NCI-H146 (cell line): ENCODE data around the gene ARCN1.

Experiments used
- DNase-seq: peaks from one replicate; lab custom pipeline; 2025; lab: John Stamatoyannopoulos, UW

The ARCN1 gene

GRCh38 chr11:118621784-118622375, 49.7 kb downstream of the ARCN1 start:
- DNase-seq: peak; percentile 36

- peak; percentile 90 for DNase-seq
Measured at GRCh38 chr11:118622376-118623268, 50.4 kb downstream of the ARCN1 start.

DNA sequence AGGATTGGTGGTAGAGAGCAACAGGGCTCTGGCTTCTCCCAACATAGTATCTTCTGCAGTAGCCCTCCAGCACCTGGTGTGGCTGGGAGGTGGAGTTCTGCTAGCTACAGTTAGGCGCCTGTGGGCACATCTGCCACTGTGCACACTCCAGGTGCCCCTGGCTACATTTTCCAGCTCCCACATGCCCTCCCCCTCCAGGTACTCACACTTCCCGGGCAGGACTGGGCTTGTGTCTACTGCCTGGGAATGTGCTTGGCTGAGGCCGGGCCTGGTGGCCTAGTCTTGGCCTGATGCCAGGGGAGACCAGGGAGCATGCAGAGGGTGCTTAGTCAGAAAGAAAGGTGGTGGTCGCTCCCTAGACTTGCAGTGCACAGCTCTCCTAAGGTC, 51.1 kb downstream of the ARCN1 start:
- peak; percentile 94 for DNase-seq

GRCh38 chr11:118625036-118625690, 53.0 kb downstream of the ARCN1 start:
- DNase-seq: no peak

- DNase-seq: peak; percentile 31
Measured at GRCh38 chr11:118625976-118626375, 53.8 kb downstream of the ARCN1 start.

DNA sequence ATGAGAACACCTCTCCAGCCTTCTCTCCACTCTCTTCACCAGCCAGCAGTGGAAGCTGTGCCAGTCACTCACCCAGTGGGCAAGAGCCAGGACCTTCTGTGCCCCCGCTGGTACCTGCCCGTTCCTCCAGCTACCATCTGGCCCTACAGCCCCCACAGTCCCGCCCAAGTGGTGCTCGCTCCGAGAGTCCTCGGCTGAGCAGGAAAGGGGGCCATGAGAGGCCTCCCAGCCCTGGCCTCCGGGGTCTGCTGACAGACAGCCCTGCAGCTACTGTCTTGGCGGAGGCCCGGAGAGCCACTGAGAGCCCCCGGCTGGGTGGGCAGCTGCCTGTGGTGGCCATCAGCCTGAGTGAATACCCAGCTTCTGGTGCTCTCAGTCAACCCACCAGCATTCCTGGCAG, 55.4 kb downstream of the ARCN1 start:
- DNase-seq: no peak

DNA sequence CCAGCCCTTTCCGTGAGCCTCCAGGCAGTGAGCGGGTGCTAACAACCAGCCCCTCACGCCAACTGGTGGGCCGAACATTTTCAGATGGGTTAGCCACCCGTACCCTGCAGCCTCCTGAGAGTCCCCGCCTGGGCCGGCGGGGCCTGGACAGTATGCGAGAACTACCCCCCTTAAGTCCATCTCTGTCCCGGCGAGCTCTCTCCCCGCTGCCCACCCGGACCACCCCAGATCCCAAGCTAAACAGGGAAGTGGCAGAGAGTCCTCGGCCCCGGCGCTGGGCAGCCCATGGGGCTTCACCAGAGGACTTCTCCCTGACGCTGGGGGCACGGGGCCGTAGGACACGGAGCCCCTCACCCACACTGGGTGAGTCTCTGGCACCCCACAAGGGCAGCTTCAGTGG, 55.8 kb downstream of the ARCN1 start:
- no peak for DNase-seq

DNA sequence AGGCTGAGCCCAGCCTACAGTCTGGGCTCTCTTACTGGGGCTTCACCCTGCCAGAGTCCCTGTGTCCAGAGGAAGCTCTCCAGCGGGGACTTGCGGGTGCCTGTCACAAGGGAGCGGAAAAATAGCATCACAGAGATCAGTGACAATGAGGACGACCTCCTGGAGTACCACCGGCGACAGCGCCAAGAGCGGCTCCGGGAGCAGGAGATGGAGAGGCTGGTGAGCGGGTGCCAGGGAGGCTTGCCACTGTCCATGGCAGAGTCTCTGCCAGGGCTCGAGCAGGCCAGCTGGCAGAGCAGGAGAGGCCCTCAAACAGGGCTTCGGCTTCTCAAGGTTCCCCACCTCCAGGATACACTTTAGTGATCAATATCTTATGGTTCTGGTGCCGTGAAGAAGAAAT, 56.2 kb downstream of the ARCN1 start:
- DNase-seq: no peak

DNA sequence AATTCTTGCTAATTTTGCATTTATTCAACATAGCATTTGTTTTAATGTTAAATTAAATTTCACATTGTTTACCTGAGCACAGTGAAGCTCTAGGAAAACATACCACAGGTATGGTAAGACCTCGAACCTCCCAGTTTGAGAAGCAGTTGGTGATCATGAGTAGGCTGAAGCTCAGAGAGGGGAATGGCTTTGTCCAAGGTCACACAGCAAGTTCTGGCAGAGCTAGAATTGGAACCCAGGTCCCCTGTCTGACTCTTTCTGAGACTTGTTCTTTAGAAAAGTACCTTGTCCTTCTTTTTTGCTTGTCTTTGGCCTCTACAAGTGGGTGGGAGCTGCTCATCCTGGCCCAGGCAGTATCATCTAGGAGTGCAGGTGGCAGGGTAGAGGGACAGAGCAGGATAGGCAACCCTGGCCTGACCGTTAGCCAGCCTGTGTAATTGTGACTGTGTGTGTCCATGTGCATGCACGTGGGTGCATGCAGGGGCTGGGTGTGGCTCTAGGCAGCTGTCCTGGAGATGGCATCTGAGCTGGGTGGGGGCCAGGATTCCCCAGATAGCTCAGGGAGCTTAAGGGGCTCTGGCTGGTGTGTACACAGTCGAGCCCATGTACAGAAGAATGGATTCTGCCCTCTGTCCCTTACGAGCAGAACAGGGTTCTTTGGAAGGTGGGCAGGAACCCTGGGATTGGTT, 56.8 kb downstream of the ARCN1 start:
- DNase-seq: no peak

GRCh38 chr11:118629761-118630661, 57.8 kb downstream of the ARCN1 start:
- DNase-seq: no peak

- no peak for DNase-seq
Measured at GRCh38 chr11:118631142-118631909, 59.1 kb downstream of the ARCN1 start.

DNA sequence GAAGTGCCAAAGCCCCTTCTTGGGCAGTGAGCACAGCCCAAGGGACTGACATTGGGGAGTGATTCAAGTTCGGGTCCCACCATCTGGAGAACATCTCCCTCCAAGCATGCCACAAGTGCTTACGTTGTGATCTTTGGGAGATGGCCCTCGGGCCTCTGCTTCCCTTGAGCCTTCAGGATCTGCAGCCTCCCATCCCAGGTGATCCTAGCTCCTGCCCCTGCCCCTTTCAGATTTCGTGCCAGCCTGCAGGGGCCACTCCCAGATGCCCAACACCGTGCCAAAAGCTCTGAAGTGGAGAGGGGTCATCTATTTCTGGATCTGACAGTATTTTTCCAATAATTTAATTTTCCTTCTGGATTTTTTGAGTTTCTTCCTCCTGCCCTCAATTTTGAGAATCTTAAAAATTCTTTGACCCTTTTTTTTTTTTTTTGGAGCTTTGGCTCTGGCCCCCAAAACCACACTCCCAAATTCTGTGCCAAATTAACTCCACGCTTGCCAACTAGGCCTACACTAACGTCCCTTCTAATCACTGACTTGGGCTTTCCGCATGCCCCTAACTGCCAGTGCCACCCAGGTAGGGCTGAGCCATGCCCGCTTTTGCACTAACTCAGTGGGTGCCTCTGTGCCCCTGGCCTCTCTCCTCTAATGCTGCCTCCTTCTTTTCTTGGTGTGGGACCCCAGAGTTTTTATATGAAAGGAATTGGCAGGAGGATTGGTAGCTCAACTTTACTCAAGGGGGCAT, 60.5 kb downstream of the ARCN1 start:
- DNase-seq: no peak

DNA sequence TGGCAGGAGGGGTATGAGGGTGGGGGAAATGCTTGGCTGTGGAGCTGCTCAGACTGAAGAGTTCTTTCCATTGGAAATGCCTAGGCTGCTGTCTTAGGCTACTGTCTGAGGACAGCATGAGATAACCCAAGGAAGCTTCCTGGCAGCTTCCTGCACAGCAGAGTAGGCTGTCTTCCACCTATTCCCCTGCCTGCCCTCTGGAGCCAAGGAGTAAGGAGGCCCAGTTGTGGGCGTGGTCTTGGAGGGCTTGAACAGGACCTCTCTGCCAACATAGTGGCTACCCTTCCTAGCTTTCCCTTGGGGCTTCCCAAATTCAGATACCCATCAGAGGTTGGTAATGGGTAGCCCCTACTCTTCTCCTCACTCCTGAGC, 61.1 kb downstream of the ARCN1 start:
- no peak for DNase-seq

GRCh38 chr11:118633979-118634378, 61.8 kb downstream of the ARCN1 start:
- DNase-seq: no peak

DNA sequence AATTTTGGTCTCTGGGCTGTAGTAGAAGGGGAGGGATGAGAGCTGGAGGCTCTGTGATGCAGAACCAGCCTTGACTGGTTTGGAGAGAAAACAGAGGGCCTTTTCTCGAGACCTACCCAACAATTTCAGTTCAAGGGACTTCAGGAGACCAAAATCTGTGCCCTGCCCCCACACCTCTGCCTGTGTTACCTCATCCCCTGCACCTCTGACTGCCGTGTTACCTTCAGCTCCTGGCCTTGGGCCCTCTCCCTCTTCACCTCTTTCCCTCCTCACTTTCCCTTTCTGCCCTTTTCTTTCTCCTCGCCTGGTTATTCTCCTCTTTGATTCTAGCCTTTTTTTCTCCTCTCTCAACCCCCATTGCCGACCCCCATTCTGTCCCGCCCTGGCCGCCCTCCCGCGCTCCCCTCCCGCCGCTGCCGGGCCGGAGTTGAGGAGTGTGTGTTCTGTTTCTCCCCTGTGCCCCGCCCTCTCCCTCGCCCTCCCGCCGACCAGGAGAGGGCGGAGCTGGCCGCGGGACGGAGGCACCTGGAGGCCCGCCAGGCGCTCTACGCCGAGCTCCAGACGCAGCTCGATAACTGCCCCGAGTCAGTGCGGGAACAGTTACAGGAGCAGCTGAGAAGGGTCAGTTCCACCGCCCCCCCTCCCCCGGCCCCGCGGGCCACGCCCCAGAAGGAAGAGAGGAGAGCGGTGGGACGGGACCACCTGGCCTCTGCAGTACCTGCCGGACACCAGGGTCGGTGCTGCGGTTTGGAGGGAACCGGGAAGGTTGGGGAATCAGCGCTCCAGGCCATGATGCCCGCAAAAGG, 62.4 kb downstream of the ARCN1 start:
- DNase-seq: peak; percentile 79

GRCh38 chr11:118635237-118635591, 63.0 kb downstream of the ARCN1 start:
- DNase-seq: no peak

- no peak for DNase-seq
Measured at GRCh38 chr11:118635642-118636041, 63.4 kb downstream of the ARCN1 start.

DNA sequence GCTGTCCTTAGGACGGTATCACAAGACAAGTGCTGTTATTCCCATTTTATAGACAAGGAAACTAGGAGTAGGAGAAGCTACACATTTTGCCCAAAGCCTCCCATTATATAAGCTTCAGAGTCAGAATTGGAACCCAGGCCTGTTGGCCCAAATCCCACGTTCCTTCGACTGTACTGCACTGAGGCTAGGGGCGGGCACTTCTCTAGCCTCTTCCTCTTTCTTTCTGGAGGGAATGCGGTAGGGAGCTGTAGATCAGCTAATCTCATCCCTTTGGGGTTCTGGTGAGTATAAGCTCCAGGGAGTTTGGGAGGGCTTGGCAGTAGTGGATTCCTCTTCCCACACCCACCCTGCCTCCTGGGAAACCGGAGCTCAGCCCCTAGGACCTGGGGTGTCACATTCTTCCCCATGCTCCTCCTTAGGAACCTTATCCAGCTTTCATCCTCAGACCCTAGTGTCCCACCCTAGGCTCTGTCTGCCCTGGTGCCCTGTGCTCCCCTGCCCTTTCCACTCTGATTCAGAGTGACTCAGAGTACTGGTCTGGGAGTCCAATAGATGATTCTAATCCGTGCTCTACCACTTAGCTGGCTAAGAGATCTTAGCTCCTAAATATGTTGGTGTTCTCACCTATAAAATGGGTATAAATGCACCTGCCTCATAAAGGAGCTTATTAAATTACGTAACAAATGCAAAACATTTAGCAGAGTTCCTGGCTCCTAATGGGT, 64.5 kb downstream of the ARCN1 start:
- no peak for DNase-seq

DNA sequence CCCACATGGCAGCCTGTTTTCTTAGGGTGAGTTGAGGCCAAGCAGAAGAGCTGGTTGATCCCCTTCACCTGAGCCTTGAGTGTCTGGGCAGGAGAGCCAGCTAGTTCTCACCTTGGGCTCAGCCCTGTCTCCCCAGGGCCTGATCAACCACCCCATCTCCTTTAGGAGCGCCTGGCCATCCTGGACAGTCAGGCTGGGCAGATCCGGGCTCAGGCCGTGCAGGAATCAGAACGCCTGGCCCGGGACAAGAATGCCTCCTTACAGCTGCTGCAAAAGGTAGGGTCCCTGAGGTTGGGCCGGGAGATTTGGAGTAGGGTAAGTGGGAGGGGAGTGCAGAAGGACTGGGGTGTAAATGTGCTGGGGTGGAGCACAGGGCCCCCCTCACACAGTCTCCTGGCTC, 66.5 kb downstream of the ARCN1 start:
- DNase-seq: no peak
